Stimulated activated CD4-positive, alpha-beta T cell treated with anti-CD3 and anti-CD28 coated beads, Interleukin-12 subunit alpha, Interleukin-12 subunit beta, amount 100 ng/mL, for 4 hours (primary cell): Measurements from ENCODE around the gene SCO2.

Experiments
- DNase-seq: peaks from one replicate; pipeline ENCODE4 v3.0.0-alpha.2; 2020

The SCO2 gene

GRCh38 chr22:50490531-50491308, 34.7 kb downstream of the SCO2 start:
- no peak for DNase-seq

GRCh38 chr22:50489363-50490243, 35.8 kb downstream of the SCO2 start:
- DNase-seq, result no peak

- no peak for DNase-seq
Observed at GRCh38 chr22:50488886-50489285, 36.5 kb downstream of the SCO2 start.

GRCh38 chr22:50488006-50488677, 37.3 kb downstream of the SCO2 start:
- no peak for DNase-seq

GRCh38 chr22:50487290-50488005, 38.0 kb downstream of the SCO2 start:
- no peak for DNase-seq

- DNase-seq, result no peak
Observed at GRCh38 chr22:50486561-50487289, 38.7 kb downstream of the SCO2 start, which contains the start of gene MIOX. Gene MIOX (plus strand): TSS chr22:50486859. CDS start chr22:50486898, 39 bp downstream.

GRCh38 chr22:50485221-50486131, 39.9 kb downstream of the SCO2 start:
- no peak for DNase-seq

GRCh38 chr22:50483977-50484853, 41.2 kb downstream of the SCO2 start:
- DNase-seq, result no peak

GRCh38 chr22:50483556-50483955, 41.8 kb downstream of the SCO2 start:
- no peak for DNase-seq

GRCh38 chr22:50483106-50483505, 42.3 kb downstream of the SCO2 start:
- no peak for DNase-seq

- no peak for DNase-seq
Observed at GRCh38 chr22:50482107-50483074, 43.0 kb downstream of the SCO2 start.

- DNase-seq, result peak; percentile 67
Observed at GRCh38 chr22:50481440-50482106, 43.8 kb downstream of the SCO2 start, which contains the start of gene ADM2. Gene ADM2 (plus strand): TSS chr22:50481543. CDS start chr22:50481848, 305 bp downstream.

- no peak for DNase-seq
Observed at GRCh38 chr22:50481045-50481439, 44.4 kb downstream of the SCO2 start.

- DNase-seq, result no peak
Observed at GRCh38 chr22:50479721-50480120, 45.7 kb downstream of the SCO2 start.

GRCh38 chr22:50477923-50478322, 47.5 kb downstream of the SCO2 start:
- DNase-seq, result no peak

GRCh38 chr22:50476868-50477267, 48.5 kb downstream of the SCO2 start:
- DNase-seq, result no peak

- no peak for DNase-seq
Observed at GRCh38 chr22:50475652-50476002, 49.8 kb downstream of the SCO2 start.
